K562 (cell line): Measurements from ENCODE around the gene ZBTB16.

Experiments
- E2F8 ChIP-seq: fragments of 450-650 bp; IDR thresholded peaks from 2 replicates; pipeline ENCODE4 v1.7.1; 2018; ENCODE audit warnings: mild to moderate bottlenecking, low read depth; ENCODE audit not compliant: partially characterized antibody
- ETV5 ChIP-seq: sonication (generic); formaldehyde crosslinking; IDR thresholded peaks from 2 replicates; pipeline ENCODE4 v1.4.0; 2020; ENCODE audit warnings: low read depth, mild to moderate bottlenecking, missing genetic modification reagents
- EZH2 ChIP-seq: IDR thresholded peaks from 2 replicates; pipeline ENCODE4 v1.6.1; 2012; ENCODE audit warnings: low read depth, mild to moderate bottlenecking, inconsistent platforms, low read length, borderline replicate concordance
- FOXJ2 ChIP-seq: fragments of 200-800 bp; sonication (Bioruptor generic); IDR thresholded peaks from 2 replicates; pipeline ENCODE4 v1.6.1; 2016; ENCODE audit warnings: missing genetic modification characterization, missing compliant biosample characterization
- FOXM1 ChIP-seq, 2 experiments: fragments of 450-650 bp in 1 of 2; sonication (generic) in 1 of 2; formaldehyde crosslinking in 1 of 2; IDR thresholded peaks; 2 replicates each; pipeline versions ENCODE4 v1.6.1 to v1.9.0; 2017 to 2022; ENCODE audit warnings: low read depth in 2 of 2, mild to moderate bottlenecking in 2 of 2, missing genetic modification reagents in 1 of 2, moderate library complexity in 1 of 2
- POLR2A ChIP-seq: fragments of 450-650 bp; conservative IDR thresholded peaks from 2 replicates; pipeline ENCODE4 v1.6.1; 2016
- RAD21 ChIP-seq, 2 experiments: fragments of 250-450 bp in 1 of 2; fragments of 450-650 bp in 1 of 2; sonication (Bioruptor Pico) in 1 of 2; formaldehyde crosslinking in 1 of 2; IDR thresholded peaks in 1 of 2; conservative IDR thresholded peaks in 1 of 2; 2 replicates each; pipeline versions ENCODE4 v1.4.0 to v1.8.0; 2020 to 2022; ENCODE audit warnings: mild to moderate bottlenecking in 2 of 2, moderate library complexity in 1 of 2
- THAP7 ChIP-seq: fragments of 250-450 bp; sonication (Bioruptor Pico); IDR thresholded peaks from 2 replicates; pipeline ENCODE4 v1.5.0; 2021
- XRCC3 ChIP-seq: fragments of 450-650 bp; IDR thresholded peaks from 2 replicates; pipeline ENCODE4 v1.6.1; 2017; ENCODE audit warnings: mild to moderate bottlenecking, moderate library complexity
- ZBTB43 ChIP-seq: sonication (generic); formaldehyde crosslinking; IDR thresholded peaks from 2 replicates; pipeline ENCODE4 v1.8.0; 2023; ENCODE audit warnings: mild to moderate bottlenecking, missing genetic modification reagents
- ZFP36 ChIP-seq: fragments of 150-350 bp; IDR thresholded peaks from 2 replicates; pipeline ENCODE4 v1.6.1; 2018; ENCODE audit warnings: low read length, low read depth; ENCODE audit not compliant: partially characterized antibody
- ZNF3 ChIP-seq: fragments of 250-450 bp; sonication (Bioruptor Pico); IDR thresholded peaks from 2 replicates; pipeline ENCODE4 v1.5.0; 2021; ENCODE audit warnings: mild to moderate bottlenecking, moderate library complexity

GRCh38 chr11:114137838-114138237, 78.3 kb downstream of the ZBTB16 start:
- TF ChIP-seq ZNF3 (CRISPR knock-in tag) (no peak), ZBTB43 (CRISPR knock-in tag) (no peak), ETV5 (no peak), E2F8 (no peak), THAP7 (no peak), POLR2A (no peak), FOXM1 (IDR thresholded peaks at IDR 0.05; ENCODE audit: low read depth) (no peak), FOXM1 (CRISPR knock-in tag; IDR thresholded peaks at IDR 0.05; ENCODE audit: low read depth) (no peak), FOXJ2 (tag) (no peak), RAD21 (CRISPR knock-in tag; conservative IDR thresholded peaks at IDR 0.05 in 1 of 2, IDR thresholded peaks at IDR 0.05 in 1 of 2) (no peak), EZH2 (no peak), XRCC3 (no peak), ZFP36 (no peak)
